Activated CD4-positive, alpha-beta T cell treated with anti-CD3 and anti-CD28 coated beads, Interleukin-2, amount 10 ng/mL, durations not matched to agents 7 days and 5 days (primary cell): Measurements from ENCODE around the gene LCE7A. TPM values are rescaled to one million over a fixed set of nuclear protein-coding genes. Genes with fewer than 3 reads are reported as not detected.

Experiments
- CTCF ChIA-PET: fragments of 350-600 bp; sonication (Branson Sonifier 250); formaldehyde crosslinking; loops from one replicate; lab custom pipeline; 2021; ENCODE audit warnings: antibody characterized with exemption; lab: Charles Lee
- POLR2A ChIA-PET: fragments of 350-600 bp; sonication (Branson Sonifier 250); formaldehyde crosslinking; loops from one replicate; lab custom pipeline; 2021; ENCODE audit warnings: antibody characterized with exemption; lab: Charles Lee
- DNase-seq: peaks from one replicate; pipeline ENCODE4 v3.0.0-alpha.2; 2020
- H3K27ac Mint-ChIP-seq: one replicate; pipeline ENCODE4 v1.8.0; 2021; ENCODE audit warnings: mild to moderate bottlenecking, moderate library complexity, mixed read lengths
- H3K27me3 Mint-ChIP-seq: one replicate; pipeline ENCODE4 v1.8.0; 2021; ENCODE audit warnings: mixed read lengths
- H3K36me3 Mint-ChIP-seq: one replicate; pipeline ENCODE4 v1.8.0; 2021; ENCODE audit warnings: low read depth, mixed read lengths
- H3K4me1 Mint-ChIP-seq: one replicate; pipeline ENCODE4 v1.8.0; 2021; ENCODE audit warnings: mixed read lengths
- H3K4me3 Mint-ChIP-seq: one replicate; pipeline ENCODE4 v1.8.0; 2021; ENCODE audit warnings: mild to moderate bottlenecking, moderate library complexity, mixed read lengths
- H3K9me3 Mint-ChIP-seq: one replicate; pipeline ENCODE4 v1.8.0; 2021; ENCODE audit warnings: mixed read lengths
- total RNA-seq, 2 experiments: library from RNA; stranded (reverse); gene quantifications; one replicate each; pipeline ENCODE4 v1.2.3, GENCODE V29; 2021

LCE7A gene
- total RNA-seq, 2 experiments from 2014 or later = not detected

- Mint-ChIP-seq H3K36me3 (no peaks in the 10 kb centered on the region), H3K9me3 (no peaks in the 10 kb centered on the region), H3K4me1 (no peaks in the 10 kb centered on the region), H3K27me3 (peaks cover 4% of the 10 kb centered on the region), H3K27ac (no peak overlapping the region), H3K4me3 (no peak overlapping the region)
- POLR2A ChIA-PET = no interaction called here
- CTCF ChIA-PET = no interaction called here
- no peak for DNase-seq
Measured at GRCh38 chr1:152866321-152866720, 6.5 kb downstream of the LCE7A start.

- H3K27me3 Mint-ChIP-seq = peaks cover 6% of the 10 kb centered on the region
- ChIA-PET POLR2A (no interaction called here), CTCF (no interaction called here)
- H3K27ac Mint-ChIP-seq = no peak overlapping the region
- H3K4me1 Mint-ChIP-seq = no peaks in the 10 kb centered on the region
- no peak overlapping the region for H3K4me3 Mint-ChIP-seq
- H3K9me3 Mint-ChIP-seq = no peaks in the 10 kb centered on the region
- peak; percentile 69 for DNase-seq
- H3K36me3 Mint-ChIP-seq = no peaks in the 10 kb centered on the region
Measured at GRCh38 chr1:152869808-152870419, 10.1 kb downstream of the LCE7A start.

- H3K27ac Mint-ChIP-seq = no peak overlapping the region
- H3K27me3 Mint-ChIP-seq = peaks cover 11% of the 10 kb centered on the region
- POLR2A ChIA-PET = no interaction called here
- peak; percentile 15 for DNase-seq
- H3K4me3 Mint-ChIP-seq = no peak overlapping the region
- no peaks in the 10 kb centered on the region for H3K4me1 Mint-ChIP-seq
- H3K36me3 Mint-ChIP-seq = no peaks in the 10 kb centered on the region
- no peaks in the 10 kb centered on the region for H3K9me3 Mint-ChIP-seq
- CTCF ChIA-PET = no interaction called here
Measured at GRCh38 chr1:152870831-152871730, 11.3 kb downstream of the LCE7A start.

- no peak for DNase-seq
- ChIA-PET CTCF (no interaction called here), POLR2A (no interaction called here)
- Mint-ChIP-seq H3K36me3 (no peaks in the 10 kb centered on the region), H3K4me1 (no peaks in the 10 kb centered on the region), H3K9me3 (no peaks in the 10 kb centered on the region), H3K27me3 (peaks cover 11% of the 10 kb centered on the region), H3K27ac (no peak overlapping the region), H3K4me3 (no peak overlapping the region)
Measured at GRCh38 chr1:152871731-152872126, 11.9 kb downstream of the LCE7A start.

- CTCF ChIA-PET = no interaction called here
- Mint-ChIP-seq H3K4me3 (no peak overlapping the region), H3K27me3 (peaks cover 11% of the 10 kb centered on the region), H3K27ac (no peak overlapping the region), H3K36me3 (no peaks in the 10 kb centered on the region), H3K9me3 (no peaks in the 10 kb centered on the region), H3K4me1 (no peaks in the 10 kb centered on the region)
- POLR2A ChIA-PET = no interaction called here
- DNase-seq = no peak
Measured at GRCh38 chr1:152873495-152873894, 13.7 kb downstream of the LCE7A start.

GRCh38 chr1:152876827-152877226, 17.0 kb downstream of the LCE7A start:
- Mint-ChIP-seq H3K27ac (no peak overlapping the region), H3K9me3 (no peaks in the 10 kb centered on the region), H3K27me3 (peaks cover 11% of the 10 kb centered on the region), H3K4me1 (peaks cover 3% of the 10 kb centered on the region), H3K4me3 (no peak overlapping the region), H3K36me3 (no peaks in the 10 kb centered on the region)
- no peak for DNase-seq
- ChIA-PET POLR2A (no interaction called here), CTCF (no interaction called here)

GRCh38 chr1:152878042-152878441, 18.2 kb downstream of the LCE7A start, which contains the start of gene SMCP:
Gene SMCP, plus strand, starts transcription at chr1:152878322. Its CDS starts 6,101 bp downstream, at chr1:152884423.
- peak; percentile 10 for DNase-seq
- ChIA-PET POLR2A (no interaction called here), CTCF (interaction anchor here (0.5 to 1.1 kb wide), 2 partner anchors 32 to 107 kb away, joined by 3 to 4 read pairs; no protein-coding TSS in a partner anchor)
- Mint-ChIP-seq H3K9me3 (no peaks in the 10 kb centered on the region), H3K4me1 (peaks cover 3% of the 10 kb centered on the region), H3K4me3 (no peak within 1 kb of the TSS), H3K27ac (no peak within 1 kb of the TSS), H3K36me3 (no peaks in the 10 kb centered on the region), H3K27me3 (peaks cover 11% of the 10 kb centered on the region)

- H3K4me3 Mint-ChIP-seq = no peak overlapping the region
- no peaks in the 10 kb centered on the region for H3K36me3 Mint-ChIP-seq
- no peaks in the 10 kb centered on the region for H3K9me3 Mint-ChIP-seq
- no peak overlapping the region for H3K27ac Mint-ChIP-seq
- ChIA-PET POLR2A (no interaction called here), CTCF (interaction anchor here (0.6 kb wide), 1 partner anchor 1379 kb away, joined by 3 read pairs; no protein-coding TSS in a partner anchor)
- peaks cover 6% of the 10 kb centered on the region for H3K27me3 Mint-ChIP-seq
- DNase-seq = no peak
- H3K4me1 Mint-ChIP-seq = peaks cover 3% of the 10 kb centered on the region
Measured at GRCh38 chr1:152879559-152880198, 19.9 kb downstream of the LCE7A start.

- no peaks in the 10 kb centered on the region for H3K9me3 Mint-ChIP-seq
- no peak overlapping the region for H3K27ac Mint-ChIP-seq
- ChIA-PET POLR2A (no interaction called here), CTCF (no interaction called here)
- peaks cover 3% of the 10 kb centered on the region for H3K27me3 Mint-ChIP-seq
- no peak overlapping the region for H3K4me3 Mint-ChIP-seq
- DNase-seq = no peak
- H3K4me1 Mint-ChIP-seq = peaks cover 3% of the 10 kb centered on the region
- no peaks in the 10 kb centered on the region for H3K36me3 Mint-ChIP-seq
Measured at GRCh38 chr1:152880316-152880715, 20.5 kb downstream of the LCE7A start.

- Mint-ChIP-seq H3K27me3 (peaks cover 4% of the 10 kb centered on the region), H3K27ac (no peak overlapping the region), H3K4me3 (no peak overlapping the region), H3K4me1 (peaks cover 3% of the 10 kb centered on the region), H3K9me3 (no peaks in the 10 kb centered on the region), H3K36me3 (no peaks in the 10 kb centered on the region)
- POLR2A ChIA-PET = no interaction called here
- CTCF ChIA-PET = no interaction called here
- no peak for DNase-seq
Measured at GRCh38 chr1:152880907-152881306, 21.1 kb downstream of the LCE7A start.

- ChIA-PET POLR2A (no interaction called here), CTCF (no interaction called here)
- Mint-ChIP-seq H3K36me3 (no peaks in the 10 kb centered on the region), H3K27me3 (peaks cover 9% of the 10 kb centered on the region), H3K4me3 (no peak overlapping the region), H3K9me3 (no peaks in the 10 kb centered on the region), H3K27ac (no peak overlapping the region), H3K4me1 (peaks cover 3% of the 10 kb centered on the region)
- DNase-seq = no peak
Measured at GRCh38 chr1:152884085-152884484, 24.3 kb downstream of the LCE7A start.

GRCh38 chr1:152884506-152884905, 24.7 kb downstream of the LCE7A start:
- Mint-ChIP-seq H3K9me3 (no peaks in the 10 kb centered on the region), H3K4me1 (peaks cover 3% of the 10 kb centered on the region), H3K36me3 (no peaks in the 10 kb centered on the region), H3K4me3 (no peak overlapping the region), H3K27me3 (peaks cover 11% of the 10 kb centered on the region), H3K27ac (no peak overlapping the region)
- DNase-seq = no peak
- ChIA-PET CTCF (no interaction called here), POLR2A (no interaction called here)
